Colon (tissue), 2 donors: Measurements from ENCODE around the gene PTPRE.

Experiments
- FAIRE-seq: peaks from 2 replicates; lab custom pipeline; 2012; peaks lifted over from hg19 to GRCh38; lab: Jason Lieb, UNC
- donor health status: control.
- donor health status: control.

Gene PTPRE

DNA sequence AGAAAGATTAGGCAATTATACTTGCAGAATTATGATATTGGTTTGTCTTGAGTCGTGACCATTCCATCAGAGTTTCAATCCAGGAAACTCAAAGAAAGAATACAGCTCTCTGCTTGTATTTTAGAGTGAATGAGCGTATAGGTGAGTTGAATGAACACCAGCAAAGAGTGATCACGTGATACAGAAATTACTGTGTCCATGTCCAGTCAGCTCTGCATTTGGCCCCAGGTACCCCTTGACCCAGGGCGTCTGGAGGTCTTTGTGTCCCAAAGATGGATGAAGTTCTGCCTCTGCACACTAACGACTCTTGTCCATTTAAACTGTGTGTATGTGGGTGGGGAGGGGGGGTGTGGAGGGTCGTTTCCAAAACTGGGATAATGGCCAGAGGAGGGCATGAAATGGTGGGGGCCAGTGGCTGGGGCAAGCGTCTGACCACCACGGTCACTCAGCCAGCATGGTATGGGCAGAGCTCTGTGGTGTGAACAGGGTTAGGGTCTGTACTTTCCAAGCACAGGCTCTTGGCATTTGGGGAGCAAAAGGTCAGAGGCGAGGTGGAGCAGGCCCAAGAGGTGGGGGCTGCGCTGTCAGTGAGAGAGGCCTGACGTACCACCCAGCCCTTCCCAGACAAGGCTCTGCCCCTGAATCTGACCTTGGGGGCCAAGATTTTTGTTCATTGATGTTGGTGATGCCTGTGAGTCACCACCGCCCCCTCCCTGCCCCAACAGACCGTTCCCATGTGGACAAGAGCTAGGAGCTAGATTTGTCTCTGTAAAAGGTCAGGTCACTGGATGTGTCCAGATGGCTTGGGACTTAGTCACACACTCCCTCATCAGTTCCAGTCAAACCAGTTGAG lies 1.4 kb downstream of the PTPRE start:
- FAIRE-seq, result no peak

DNA sequence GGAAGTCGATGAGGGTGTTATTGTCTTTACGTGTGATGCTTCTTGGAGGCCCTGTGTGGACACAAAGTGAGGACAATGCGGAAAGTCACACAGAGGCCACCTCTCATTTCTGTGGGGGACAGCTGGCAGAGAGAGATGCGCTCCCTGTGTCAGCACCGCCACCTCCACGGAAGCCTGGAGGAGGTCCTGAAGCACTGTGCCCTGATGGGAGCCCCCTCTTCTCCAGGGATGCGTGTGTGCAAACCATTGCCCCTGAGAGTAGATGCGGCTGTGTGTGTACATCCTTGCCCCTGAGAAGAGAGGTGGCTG lies 2.0 kb downstream of the PTPRE start:
- no peak for FAIRE-seq

DNA sequence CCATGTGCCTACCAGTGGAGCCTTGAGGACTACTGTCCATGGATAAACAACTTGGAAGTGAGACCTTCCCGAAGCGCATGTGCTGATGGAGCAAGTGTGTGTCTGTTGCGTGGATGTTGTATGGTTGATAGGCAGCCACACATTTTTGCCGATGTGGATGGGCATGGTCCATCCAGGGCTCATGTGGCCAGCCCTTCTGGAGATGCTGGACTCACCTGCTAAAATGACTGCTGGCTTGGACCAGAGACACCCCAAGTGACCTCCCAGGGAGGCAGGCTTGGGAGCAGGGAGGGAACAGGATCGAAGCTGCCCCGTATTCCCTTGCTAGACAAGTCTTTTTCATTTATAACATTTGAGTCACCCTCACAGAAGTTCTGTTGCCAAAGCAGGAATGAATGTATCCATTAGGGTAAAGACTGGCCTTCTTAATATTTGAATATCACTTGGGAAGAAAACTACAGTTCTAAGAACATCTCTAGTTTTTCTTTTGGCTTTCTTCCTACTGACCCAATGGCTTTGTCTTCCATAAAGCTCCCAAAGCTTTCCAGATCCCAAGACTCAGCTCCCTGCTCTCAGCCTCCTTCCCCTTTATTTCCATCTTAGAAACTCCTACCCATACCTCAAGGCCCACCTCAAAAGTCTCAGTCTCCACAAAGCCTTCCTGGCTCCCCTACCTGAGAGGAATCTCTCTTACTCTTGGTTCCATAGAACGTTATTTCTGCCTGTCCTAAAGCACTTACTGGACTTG lies 3.0 kb downstream of the PTPRE start:
- no peak for FAIRE-seq

GRCh38 chr10:127910464-127910770 lies 3.5 kb downstream of the PTPRE start:
- no peak for FAIRE-seq

GRCh38 chr10:127911218-127911866 lies 4.4 kb downstream of the PTPRE start:
- no peak for FAIRE-seq

DNA sequence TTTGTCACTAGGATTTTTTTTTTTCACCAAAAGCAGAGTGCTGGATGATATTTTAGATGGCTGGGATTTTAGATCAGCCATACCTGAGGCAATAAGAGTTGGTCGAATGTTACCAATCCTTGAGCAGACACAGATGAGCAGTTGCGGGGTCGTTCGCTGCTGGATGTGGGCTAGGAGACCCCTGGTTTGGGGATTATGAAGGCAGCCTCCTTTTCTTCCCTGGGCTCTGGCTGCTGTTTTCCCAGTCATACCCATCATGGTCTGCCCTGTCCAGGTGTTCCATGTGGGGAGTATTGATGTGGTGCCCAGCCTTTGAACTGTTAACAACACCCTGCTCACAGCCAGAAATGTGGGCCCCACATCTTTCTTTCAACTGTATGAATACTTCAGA lies 5.0 kb downstream of the PTPRE start:
- no peak for FAIRE-seq

DNA sequence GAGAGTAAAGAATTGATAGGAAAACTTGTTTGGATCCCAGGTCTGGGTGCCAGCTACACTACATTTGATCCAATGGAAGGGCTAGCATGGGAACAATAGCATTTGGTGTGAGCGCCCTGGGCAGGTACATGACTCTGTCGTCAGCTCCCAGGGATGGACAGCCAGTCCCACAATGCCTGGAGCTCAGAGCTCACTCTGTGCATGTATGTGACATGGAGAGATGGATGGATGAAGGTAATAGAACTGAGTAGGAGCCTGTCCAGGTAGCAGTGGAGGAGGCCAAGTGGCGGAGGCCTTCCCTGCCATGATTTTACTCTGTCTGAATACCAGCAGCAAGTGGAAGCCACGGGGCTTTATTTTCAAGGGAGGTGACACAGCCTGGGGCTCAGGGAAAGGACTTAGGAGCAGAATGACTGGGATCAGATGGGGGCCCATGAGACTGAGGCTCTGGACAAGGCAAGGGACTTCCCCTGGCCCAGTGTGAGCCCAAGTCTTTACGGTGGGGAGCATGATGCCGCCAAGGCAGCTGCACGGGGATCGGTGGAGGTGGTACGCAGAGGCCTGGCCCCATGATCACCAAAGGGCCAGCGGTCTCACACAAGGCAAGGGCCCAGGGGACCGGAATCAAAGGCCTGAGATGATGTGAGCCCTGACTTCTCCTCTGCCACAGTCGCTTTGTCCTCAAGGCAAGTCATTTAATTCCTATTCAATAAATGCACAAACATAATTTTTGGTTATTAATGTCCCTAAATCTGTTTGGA lies 5.9 kb downstream of the PTPRE start:
- no peak for FAIRE-seq

GRCh38 chr10:127913368-127913759 lies 6.5 kb downstream of the PTPRE start:
- FAIRE-seq, result no peak

DNA sequence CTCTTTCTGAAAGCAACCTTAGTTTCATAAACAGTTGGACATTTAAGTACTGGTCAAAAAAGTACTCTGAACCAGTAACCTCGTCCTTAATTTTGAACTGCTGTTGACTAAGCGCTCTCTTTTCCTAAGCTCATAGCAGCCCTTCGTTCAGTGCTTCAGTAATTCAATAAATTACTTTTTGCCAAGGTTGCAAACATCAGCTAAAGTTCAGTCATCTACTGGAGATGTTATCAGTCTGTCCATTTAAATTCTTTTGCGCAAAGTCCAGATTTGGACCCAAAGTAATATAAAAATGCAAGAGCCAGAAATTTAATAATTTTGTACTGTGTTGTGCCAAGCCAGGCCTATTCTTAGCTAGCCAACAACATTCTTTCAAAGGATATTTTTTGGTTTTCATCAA lies 8.4 kb downstream of the PTPRE start:
- no peak for FAIRE-seq

DNA sequence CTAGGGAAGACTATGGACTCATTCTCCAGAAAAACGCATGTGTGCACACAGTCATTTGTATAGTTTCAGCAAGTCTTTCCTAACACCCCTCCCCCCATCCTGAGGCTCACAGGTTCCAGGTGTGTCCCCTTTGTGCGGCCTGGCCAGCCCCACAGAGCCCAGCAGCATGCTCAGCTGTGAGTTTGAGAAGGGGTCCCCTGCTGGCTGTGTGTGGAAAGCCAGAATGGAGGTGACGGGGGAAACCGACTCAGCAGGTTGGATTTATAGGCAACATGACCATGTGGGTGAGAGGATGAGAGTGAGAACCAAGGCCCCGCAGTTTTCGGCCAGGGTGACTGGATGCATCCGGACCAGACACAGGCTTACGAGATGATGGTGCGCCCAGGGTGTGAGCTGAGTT lies 9.9 kb downstream of the PTPRE start:
- no peak for FAIRE-seq

DNA sequence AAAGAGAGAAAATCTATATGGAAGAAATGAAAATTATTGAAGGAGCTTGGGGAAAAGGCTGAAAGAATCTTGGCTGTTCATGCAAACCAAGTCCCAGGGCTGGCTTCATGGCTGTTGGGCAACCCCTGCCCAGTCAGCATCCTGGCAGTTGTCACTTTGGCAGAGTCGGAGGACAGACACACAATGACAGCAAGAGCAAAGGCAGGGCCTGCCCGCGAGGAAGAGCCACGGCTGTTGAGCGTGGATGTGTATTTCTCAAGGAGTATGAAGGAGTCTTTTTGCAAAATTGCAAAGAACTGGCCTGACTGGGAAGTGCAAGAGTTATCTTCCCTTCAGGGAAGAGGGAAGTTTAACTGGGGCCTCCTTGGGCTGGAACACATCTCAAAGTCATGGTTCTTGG lies 11.7 kb downstream of the PTPRE start:
- no peak for FAIRE-seq

DNA sequence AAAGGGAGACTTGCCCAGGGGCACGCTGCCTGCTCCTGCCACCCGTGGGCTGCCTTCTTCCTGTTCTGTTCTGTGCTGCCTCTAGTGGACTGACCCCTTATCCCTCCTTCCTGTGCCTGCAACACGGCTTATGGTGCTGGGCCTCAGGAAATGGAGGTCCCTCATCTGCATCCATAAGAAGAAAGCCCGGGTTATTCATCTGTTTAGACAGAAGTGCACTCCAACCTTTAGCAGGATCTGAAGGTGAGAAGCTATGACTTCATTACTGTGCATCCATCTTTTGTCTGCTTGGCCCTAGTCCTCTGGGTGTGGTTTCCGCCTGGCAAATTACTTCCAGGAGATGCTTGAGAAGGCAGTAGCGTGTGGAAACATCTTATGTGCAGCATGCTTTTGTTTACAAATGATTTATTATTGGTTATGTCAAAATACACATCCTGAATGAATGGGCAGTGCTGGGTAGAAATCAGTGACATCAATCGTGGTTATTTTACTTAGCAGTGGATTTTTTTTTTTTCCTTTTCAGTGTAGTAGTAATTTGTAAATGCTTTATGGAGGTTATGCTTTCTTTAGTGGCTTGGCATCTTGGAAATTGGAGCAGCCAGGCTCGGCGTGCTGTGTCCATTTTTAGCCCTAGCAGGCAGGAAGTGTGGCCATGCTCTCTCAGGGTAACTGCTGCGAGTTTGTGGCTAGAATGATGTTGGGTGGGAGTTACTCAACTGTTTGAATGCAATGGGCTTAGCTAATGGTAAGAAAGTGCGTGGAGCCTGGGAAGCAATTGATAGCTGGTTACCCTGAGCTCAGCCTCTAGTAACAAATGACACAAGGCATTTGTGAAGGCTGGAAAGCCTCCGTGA lies 12.7 kb downstream of the PTPRE start:
- no peak for FAIRE-seq

- FAIRE-seq, result no peak
These were observed 13.6 kb downstream of the PTPRE start for GRCh38 chr10:127920306-127921074.

DNA sequence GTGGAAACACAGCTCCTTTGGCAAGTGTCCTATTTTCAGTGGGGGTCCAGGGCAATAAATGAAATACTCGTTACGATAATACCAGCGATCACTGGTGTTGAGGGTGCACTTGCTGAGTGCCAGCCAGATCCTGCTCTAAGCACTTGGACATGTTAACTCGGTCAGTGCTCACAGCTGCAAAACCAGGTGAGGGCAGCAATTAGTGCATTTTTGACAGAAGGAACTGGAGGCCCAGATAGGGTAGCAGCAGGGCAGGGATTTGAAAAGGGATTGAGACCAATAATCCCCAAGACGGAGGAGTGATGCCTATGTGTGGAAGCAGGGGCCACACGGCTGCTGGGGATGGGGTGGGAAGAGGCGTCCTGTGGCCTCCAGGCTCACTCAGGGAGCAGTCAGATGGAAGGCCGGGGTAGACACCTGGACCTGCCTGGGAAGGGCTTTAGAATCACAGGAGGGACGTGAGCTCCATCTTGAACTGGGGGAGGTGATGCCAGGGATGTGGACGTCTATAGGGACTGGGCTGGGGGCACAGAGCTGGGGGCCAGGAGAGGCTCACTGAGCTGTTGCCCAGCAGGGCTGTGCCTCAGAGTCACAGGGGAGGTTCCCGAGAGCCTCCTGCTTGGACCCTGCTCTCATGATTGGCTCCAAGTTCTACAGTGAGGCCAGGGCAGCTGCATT lies 14.3 kb downstream of the PTPRE start:
- FAIRE-seq, result no peak

GRCh38 chr10:127921753-127922145 lies 14.8 kb downstream of the PTPRE start:
- no peak for FAIRE-seq

- FAIRE-seq, result no peak
These were observed 15.3 kb downstream of the PTPRE start for GRCh38 chr10:127922206-127922605.

DNA sequence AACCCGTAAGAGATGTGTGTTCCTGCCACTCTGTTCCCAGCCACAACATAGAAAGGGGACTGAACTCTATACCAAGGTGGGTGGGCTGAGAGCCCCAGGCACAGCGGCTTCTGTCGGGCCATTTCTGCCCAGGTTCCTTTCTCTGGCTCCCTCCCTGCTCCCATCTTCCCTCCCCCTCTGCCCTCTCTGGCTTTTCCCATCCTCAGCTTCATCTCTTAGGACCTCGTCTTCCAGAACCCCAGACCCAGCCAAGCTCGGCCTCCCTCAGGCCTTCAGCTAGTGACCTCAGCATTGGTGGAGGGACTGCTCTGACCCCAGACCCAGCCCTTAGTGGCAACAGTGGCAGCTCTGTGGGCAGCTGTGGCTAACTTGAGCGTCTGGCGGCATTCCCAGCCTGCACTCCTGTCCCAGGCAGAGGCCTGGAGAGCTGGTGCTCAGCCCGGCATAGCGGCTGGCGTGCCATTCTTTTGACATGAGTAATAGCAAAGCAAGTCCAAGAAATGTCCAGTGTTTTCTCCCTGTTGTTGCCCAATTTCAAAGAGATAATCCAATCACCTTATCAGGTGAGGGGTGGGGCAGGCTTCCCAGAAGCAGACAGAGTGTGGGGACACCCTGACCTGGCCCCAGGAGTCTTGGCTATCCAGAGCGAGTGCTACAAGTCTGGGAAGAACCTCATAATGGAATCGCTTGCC lies 15.9 kb downstream of the PTPRE start:
- no peak for FAIRE-seq

DNA sequence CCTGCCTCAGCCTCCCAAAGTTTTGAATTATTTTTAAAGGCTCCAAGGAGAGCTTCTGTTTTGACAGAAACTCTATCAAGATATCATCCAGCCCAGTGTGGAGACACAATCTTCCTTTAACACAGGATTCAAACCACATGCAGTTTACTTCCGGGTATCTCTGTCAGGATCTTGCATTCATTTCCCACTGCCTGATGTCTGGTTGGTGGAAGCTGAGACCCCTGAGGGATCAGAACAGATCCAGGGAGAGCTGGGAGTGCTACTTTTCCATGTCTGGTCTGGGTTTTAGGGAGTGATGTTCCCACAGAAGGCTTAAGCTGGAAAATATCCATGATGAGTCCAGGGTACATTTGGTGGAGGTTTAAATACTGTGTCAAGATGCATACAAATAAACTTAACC lies 16.7 kb downstream of the PTPRE start:
- FAIRE-seq, result no peak

DNA sequence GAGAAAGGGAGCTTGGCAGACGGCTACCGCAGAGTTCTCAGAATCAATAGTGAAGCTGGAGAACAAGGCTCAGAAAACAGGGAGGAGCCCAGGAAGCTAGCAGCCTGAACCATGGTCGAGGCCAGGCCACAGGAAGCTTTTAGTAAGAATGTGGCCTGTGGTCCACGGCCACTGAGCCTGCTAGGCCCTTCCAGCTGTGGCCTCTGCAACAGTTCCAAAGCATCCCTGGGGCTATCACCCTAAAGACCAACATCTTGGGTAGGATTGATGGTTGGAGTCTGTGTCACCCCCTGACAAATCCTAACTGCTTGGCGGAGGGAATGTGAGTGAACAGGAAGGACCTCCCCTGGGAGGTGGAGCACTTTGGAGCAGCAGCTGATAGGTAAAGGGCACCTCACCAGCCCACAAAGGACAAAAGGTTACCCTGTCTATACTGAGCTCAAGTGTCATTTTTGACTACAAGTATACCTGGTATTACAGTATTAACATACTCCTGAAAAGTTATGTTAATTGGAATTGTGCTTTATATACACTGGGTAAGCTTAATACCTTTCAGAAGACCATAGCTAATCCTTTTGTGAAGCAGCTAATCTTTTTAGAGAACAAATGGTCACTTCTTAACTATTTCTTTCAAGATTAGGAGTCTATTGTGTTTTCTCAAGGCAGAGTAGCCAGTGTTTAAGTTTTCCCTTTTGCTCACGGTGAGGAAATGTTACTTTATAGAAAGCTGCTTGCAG lies 18.7 kb downstream of the PTPRE start:
- no peak for FAIRE-seq
